Right lobe of liver (tissue), 6 donors: ENCODE results near the gene SLC20A1. TPM values are rescaled to one million over a fixed set of nuclear protein-coding genes. Genes with fewer than 3 reads are reported as not detected.
A peak's percentile ranks its signal among the peaks of the same experiment; 100 is the strongest.

Experiments
- ATAC-seq, 4 donors: fragments of 200-7000 bp; cut with Tn5 transposase; one replicate each; pipeline ENCODE4 v1.9.1; 2020; ENCODE audit warnings: mild to moderate bottlenecking in 4 of 4, moderate library complexity in 4 of 4
- DNase-seq, 3 donors: peaks; one replicate each; pipeline ENCODE4 v3.0.0-alpha.2; 2020
- H3K27ac ChIP-seq, 3 donors: fragments of 200-600 bp; one replicate each; pipeline ENCODE4 v1.8.0; 2022
- H3K27me3 ChIP-seq, 2 donors: fragments of 200-600 bp; one replicate each; pipeline ENCODE4 v1.8.0; 2022
- H3K36me3 ChIP-seq, 4 donors: fragments of 200-600 bp; sonication (generic) in 1 of 4; one replicate each; pipeline versions ENCODE4 v1.5.1 to v1.8.0; 2017 to 2022; ENCODE audit warnings: control low read depth in 1 of 4
- H3K4me1 ChIP-seq, 4 donors: fragments of 200-600 bp; sonication (generic) in 1 of 4; one replicate each; pipeline versions ENCODE4 v1.5.1 to v1.8.0; 2017 to 2022; ENCODE audit warnings: control low read depth in 1 of 4
- H3K4me3 ChIP-seq, 3 donors: fragments of 200-600 bp; one replicate each; pipeline ENCODE4 v1.8.0; 2022
- H3K9me3 ChIP-seq, 4 donors: fragments of 200-600 bp; sonication (generic) in 1 of 4; one replicate each; pipeline versions ENCODE4 v1.5.1 to v1.8.0; 2017 to 2022; ENCODE audit warnings: control low read depth in 1 of 4
- CTCF ChIP-seq, 4 donors: fragments of 200-600 bp in 3 of 4; fragments of 450-650 bp in 1 of 4; IDR thresholded peaks; one replicate each; pipeline versions ENCODE4 v1.5.1 to v1.8.0; 2016 to 2022; ENCODE audit warnings: antibody characterized with exemption in 4 of 4, mild to moderate bottlenecking in 2 of 4
- POLR2A ChIP-seq: fragments of 450-650 bp; IDR thresholded peaks from one replicate; pipeline ENCODE4 v1.6.1; 2017; ENCODE audit warnings: antibody characterized with exemption, mild to moderate bottlenecking
- WGBS: methylation state at CpG from one replicate; pipeline ENCODE4 v1.1.6; 2018; ENCODE audit warnings: low coverage, low lambda C conversion rate; ENCODE audit not compliant: insufficient coverage; ENCODE audit errors: missing lambda C conversion rate; 5-methylcytosine and 5-hydroxymethylcytosine counted together
- intact Hi-C, 2 donors: fragments of 100-400 bp; cut with DNase I; formaldehyde crosslinking; loops; one replicate each; pipeline versions ENCODE4 v1.11.2 to v1.14.1; 2022
- total RNA-seq, 6 experiments: library from RNA; depleted of rRNA in 2 of 6; stranded (reverse); fragments of >200 nt in 2 of 6; fragmentation: NEBNext Ultra II Directional in 3 of 6; extraction: Animal tissue kit (Norgen Biotek cat#: 25700) in 3 of 6; gene quantifications; one replicate each; pipeline versions ENCODE4 v1.1.0 to v1.2.4, GENCODE V29; 2016 to 2023
- donor health status: DM: no; HTN: yes; CAD: no.
- donor health status: DM: no; HTN: no; CAD: no.
- donor health status: DM: no; HTN: no; CAD: no.
- donor health status: DM: no; HTN: yes; CAD: no.
- donor health status: DM: no; HTN: yes; CAD: no.

SLC20A1 gene
- total RNA-seq, 6 experiments from 2014 or later, result 14.3 to 103 (median 26.8) TPM

GRCh38 chr2:112683550-112684414, 38.0 kb downstream of the SLC20A1 start:
- ATAC-seq (peak in 2 of 4 donors; percentile 10 to 15), DNase-seq (peak in 1 of 3 donors; percentile 35)
- intact Hi-C loops, result no loop called here
- Histone ChIP-seq H3K4me1 (peaks cover 0 to 4% (median 0%) of the 10 kb centered on the region in 4 donors), H3K27me3 (no peaks in the 10 kb centered on the region), H3K4me3 (no peak overlapping the region), H3K9me3 (no peaks in the 10 kb centered on the region), H3K27ac (no peak overlapping the region), H3K36me3 (no peaks in the 10 kb centered on the region)
- TF ChIP-seq CTCF (IDR thresholded peaks at IDR 0.05) (no peak), POLR2A (no peak)
- 65% methylated on average over 8 of the region's 12 CpGs for WGBS

DNA sequence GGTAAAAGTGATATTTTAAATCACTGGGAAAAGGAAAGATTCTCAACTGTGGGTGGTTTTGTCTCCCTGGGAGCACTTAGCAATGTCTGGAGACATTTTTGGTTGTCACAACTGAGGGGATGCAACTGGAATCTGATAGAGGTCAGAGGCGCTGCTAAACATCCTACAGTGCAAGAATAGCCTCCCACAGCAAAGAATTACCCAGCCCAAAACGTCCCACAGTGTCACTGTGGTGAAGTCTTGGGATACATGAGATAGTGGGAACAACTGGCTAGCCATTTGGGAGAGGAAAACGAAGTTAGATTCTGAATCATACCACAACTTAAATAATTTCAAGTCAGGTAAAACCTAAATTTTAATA, 38.7 kb downstream of the SLC20A1 start:
- Histone ChIP-seq H3K36me3 (no peaks in the 10 kb centered on the region), H3K27ac (no peak overlapping the region), H3K9me3 (no peaks in the 10 kb centered on the region), H3K4me1 (peaks cover 0 to 4% (median 0%) of the 10 kb centered on the region in 4 donors), H3K4me3 (no peak overlapping the region), H3K27me3 (no peaks in the 10 kb centered on the region)
- intact Hi-C loops, result no loop called here
- TF ChIP-seq CTCF (IDR thresholded peaks at IDR 0.05) (no peak), POLR2A (no peak)
- ATAC-seq, result no peak
- no peak for DNase-seq
- 54% methylated on average over 3 of the region's 3 CpGs for WGBS

DNA sequence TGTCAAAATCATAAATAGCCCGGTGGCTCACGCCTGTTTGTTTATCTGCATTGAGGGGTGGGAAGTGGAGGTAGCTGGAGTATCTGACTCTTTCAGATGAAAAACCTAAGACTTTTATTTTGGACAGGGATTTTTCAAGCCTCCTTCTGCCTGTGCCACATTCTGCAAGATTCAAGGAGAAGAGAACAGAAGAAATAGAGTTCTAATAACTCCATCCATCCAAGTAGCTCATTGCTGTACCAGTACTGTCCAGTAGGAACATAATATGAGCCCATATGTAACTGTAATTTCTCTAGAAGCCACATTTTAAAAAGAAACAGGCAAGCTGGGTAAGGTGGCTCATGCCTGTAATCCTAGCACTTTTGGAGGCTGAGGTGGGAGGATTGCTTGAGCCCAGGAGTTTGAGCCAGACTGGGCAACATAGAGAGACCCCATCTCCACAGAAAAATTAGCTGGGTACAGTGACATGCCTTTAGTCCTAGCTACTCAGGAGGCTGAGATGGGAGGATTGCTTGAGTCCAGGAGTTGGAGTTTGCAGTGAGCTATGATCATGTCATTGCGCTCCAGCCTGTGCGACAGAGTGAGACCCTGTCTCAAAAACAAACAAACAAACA, 39.6 kb downstream of the SLC20A1 start:
- ATAC-seq, result no peak
- Histone ChIP-seq H3K4me1 (peaks cover 0 to 3% (median 0%) of the 10 kb centered on the region in 4 donors), H3K27ac (no peak overlapping the region), H3K4me3 (no peak overlapping the region), H3K36me3 (no peaks in the 10 kb centered on the region), H3K27me3 (no peaks in the 10 kb centered on the region), H3K9me3 (no peaks in the 10 kb centered on the region)
- intact Hi-C loops, result loop anchor here in 1 of 2 donors (5.0 kb wide), 1 partner anchor 48 kb away; no protein-coding TSS in a partner anchor
- TF ChIP-seq CTCF (IDR thresholded peaks at IDR 0.05) (no peak), POLR2A (no peak)
- 82% methylated on average over 4 of the region's 4 CpGs for WGBS
- DNase-seq, result no peak

DNA sequence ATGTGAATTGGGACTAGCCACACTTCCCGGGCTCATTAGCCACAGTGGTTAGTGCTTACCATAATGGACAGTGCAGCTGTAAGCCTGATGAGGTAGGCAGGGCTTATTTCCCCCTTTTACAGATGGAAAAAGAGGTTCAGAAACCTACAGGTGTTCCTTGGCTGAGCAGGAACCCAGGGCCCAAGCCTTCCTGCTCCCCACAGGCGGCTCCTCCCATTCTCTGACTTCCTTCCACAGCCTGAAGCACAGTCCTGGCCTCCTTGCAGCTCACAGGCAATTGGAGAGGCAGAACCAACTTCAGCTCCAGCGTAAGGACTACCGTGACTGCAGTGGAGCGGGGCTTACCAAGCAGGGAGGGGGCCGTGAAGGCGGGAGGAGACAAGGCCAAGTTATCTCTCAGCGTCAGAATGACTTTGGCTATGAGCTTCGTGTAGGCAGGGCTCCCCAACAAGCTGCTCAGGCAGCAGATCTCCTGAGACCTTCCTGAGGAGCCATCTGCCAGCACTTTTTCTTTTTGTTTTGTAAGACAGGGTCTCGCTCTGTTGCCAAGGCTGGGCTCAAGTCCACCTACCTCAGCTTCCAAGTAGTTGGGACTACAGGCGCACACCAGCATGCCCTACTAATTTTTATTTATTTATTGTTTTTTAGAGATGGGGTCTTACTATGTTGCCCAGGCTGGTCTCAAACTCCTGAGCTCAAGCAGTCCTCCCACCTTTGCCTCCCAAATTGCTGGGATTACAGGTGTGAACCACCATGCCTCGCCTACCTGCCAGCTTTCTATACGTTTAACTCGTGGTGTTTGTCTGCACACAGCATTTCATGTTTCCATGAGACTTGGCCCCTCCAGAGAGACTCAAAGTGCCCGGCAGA, 40.8 kb downstream of the SLC20A1 start:
- intact Hi-C loops, result loop anchor here in 1 of 2 donors (5.0 kb wide), 1 partner anchor 49 kb away; no protein-coding TSS in a partner anchor
- 75% methylated on average over 10 of the region's 15 CpGs for WGBS
- DNase-seq (peak in 1 of 3 donors; percentile 43), ATAC-seq (peak in 2 of 4 donors; percentile 7 to 8)
- H3K4me1 ChIP-seq, result no peaks in the 10 kb centered on the region
- H3K36me3 ChIP-seq, result no peaks in the 10 kb centered on the region
- H3K27me3 ChIP-seq, result no peaks in the 10 kb centered on the region
- H3K4me3 ChIP-seq, result no peak overlapping the region
- H3K27ac ChIP-seq, result no peak overlapping the region
- H3K9me3 ChIP-seq, result no peaks in the 10 kb centered on the region
- TF ChIP-seq POLR2A (no peak), CTCF (IDR thresholded peaks at IDR 0.05) (no peak)
